Loucy (cell line): ENCODE data around the gene KRTDAP.

Source experiments
- H2AFZ ChIP-seq: fragments of 200-600 bp; sonication (generic); 2 replicates; pipeline ENCODE4 v1.6.0; 2016; ENCODE audit warnings: antibody characterized with exemption, mild to moderate bottlenecking, low read length, moderate library complexity
- H3F3A ChIP-seq: fragments of 200-600 bp; 2 replicates; pipeline ENCODE4 v1.6.0; 2016; ENCODE audit warnings: antibody characterized with exemption, low read depth, mild to moderate bottlenecking
- H3K27me3 ChIP-seq: fragments of 200-600 bp; sonication (generic); 2 replicates; pipeline ENCODE4 v1.6.1; 2014; ENCODE audit warnings: low read length, mild to moderate bottlenecking; ENCODE audit not compliant: insufficient read depth, poor library complexity, severe bottlenecking
- H3K36me3 ChIP-seq: fragments of 200-600 bp; sonication (generic); 2 replicates; pipeline ENCODE4 v1.6.1; 2016; ENCODE audit warnings: low read length; ENCODE audit not compliant: insufficient read depth
- H3K4me1 ChIP-seq: fragments of 200-600 bp; sonication (generic); 2 replicates; pipeline ENCODE4 v1.5.1; 2014; ENCODE audit warnings: low read length, mild to moderate bottlenecking; ENCODE audit not compliant: insufficient read depth, poor library complexity, severe bottlenecking
- H3K4me2 ChIP-seq: fragments of 200-600 bp; sonication (generic); 2 replicates; pipeline ENCODE4 v1.6.0; 2014; ENCODE audit warnings: antibody characterized with exemption, low read length, low read depth, mild to moderate bottlenecking; ENCODE audit not compliant: poor library complexity, severe bottlenecking
- H3K4me3 ChIP-seq: fragments of 200-600 bp; sonication (generic); 2 replicates; pipeline ENCODE4 v1.5.1; 2014; ENCODE audit warnings: low read length, mild to moderate bottlenecking, mixed read lengths; ENCODE audit not compliant: poor library complexity, severe bottlenecking
- H3K79me2 ChIP-seq: fragments of 200-600 bp; sonication (generic); 2 replicates; pipeline ENCODE4 v1.6.1; 2014; ENCODE audit warnings: low read length; ENCODE audit not compliant: insufficient read depth
- H3K9ac ChIP-seq: fragments of 200-600 bp; sonication (generic); 2 replicates; pipeline ENCODE4 v1.6.0; 2014; ENCODE audit warnings: mild to moderate bottlenecking, low read depth, low read length, moderate library complexity; ENCODE audit not compliant: poor library complexity, severe bottlenecking
- H3K9me2 ChIP-seq: fragments of 200-600 bp; sonication (generic); replicated peaks from 2 replicates; pipeline ENCODE4 v1.6.1; 2016; ENCODE audit warnings: low read depth, low read length, mixed read lengths
- H3K9me3 ChIP-seq: fragments of 200-600 bp; sonication (generic); 2 replicates; pipeline ENCODE4 v1.6.1; 2014; ENCODE audit warnings: mild to moderate bottlenecking, antibody characterized with exemption, low read length, low read depth; ENCODE audit not compliant: insufficient read depth
- H4K20me1 ChIP-seq: fragments of 200-600 bp; sonication (generic); 2 replicates; pipeline ENCODE4 v1.6.0; 2014; ENCODE audit warnings: antibody characterized with exemption, low read length, mild to moderate bottlenecking; ENCODE audit not compliant: insufficient read depth, poor library complexity, severe bottlenecking
- EZH2phosphoT487 ChIP-seq: fragments of 200-600 bp; IDR thresholded peaks from 2 replicates; pipeline ENCODE4 v1.6.1; 2018; ENCODE audit warnings: antibody characterized with exemption, mild to moderate bottlenecking, moderate library complexity, borderline replicate concordance
- TF ChIP-seq, protein P1 (sequence below): fragments of 200-600 bp; sonication (generic); conservative IDR thresholded peaks from 2 replicates; pipeline ENCODE4 v1.5.1; 2014; ENCODE audit warnings: mild to moderate bottlenecking, antibody characterized with exemption, low read length

KRTDAP gene

DNA sequence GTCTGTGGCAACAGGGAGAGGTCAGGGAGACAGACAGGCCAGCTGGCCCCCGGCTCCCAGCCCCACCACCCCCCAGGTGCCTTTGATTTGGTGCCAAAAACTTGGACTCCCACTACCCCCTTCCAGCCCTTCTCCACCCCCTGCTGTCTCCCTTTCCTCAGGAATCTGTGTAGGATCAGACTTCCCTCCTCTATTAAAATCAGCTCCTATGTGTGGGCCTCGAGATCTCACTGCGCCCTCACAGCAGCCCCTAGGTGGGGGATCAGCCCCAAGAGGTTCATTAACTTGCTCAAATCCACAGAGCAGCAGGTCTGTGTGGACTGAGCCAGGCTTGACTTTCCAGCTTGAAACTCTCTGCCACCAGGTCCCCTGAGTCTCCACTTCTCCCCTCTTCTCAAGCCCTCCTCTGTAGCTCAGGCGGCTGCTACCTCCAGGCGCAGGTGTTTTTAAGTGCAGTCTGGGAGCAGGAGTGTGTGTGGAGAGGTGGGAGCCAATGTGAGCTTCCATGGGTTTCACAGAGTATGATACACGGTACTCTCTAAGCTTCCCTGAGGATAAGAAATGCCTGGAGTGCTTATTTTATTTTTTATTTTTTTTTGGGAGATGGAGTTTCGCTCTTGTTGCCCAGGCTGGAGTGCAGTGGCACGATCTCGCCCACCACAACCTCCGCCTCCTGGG is 44.7 kb upstream of the KRTDAP start:
- TF ChIP-seq, protein P1, sequence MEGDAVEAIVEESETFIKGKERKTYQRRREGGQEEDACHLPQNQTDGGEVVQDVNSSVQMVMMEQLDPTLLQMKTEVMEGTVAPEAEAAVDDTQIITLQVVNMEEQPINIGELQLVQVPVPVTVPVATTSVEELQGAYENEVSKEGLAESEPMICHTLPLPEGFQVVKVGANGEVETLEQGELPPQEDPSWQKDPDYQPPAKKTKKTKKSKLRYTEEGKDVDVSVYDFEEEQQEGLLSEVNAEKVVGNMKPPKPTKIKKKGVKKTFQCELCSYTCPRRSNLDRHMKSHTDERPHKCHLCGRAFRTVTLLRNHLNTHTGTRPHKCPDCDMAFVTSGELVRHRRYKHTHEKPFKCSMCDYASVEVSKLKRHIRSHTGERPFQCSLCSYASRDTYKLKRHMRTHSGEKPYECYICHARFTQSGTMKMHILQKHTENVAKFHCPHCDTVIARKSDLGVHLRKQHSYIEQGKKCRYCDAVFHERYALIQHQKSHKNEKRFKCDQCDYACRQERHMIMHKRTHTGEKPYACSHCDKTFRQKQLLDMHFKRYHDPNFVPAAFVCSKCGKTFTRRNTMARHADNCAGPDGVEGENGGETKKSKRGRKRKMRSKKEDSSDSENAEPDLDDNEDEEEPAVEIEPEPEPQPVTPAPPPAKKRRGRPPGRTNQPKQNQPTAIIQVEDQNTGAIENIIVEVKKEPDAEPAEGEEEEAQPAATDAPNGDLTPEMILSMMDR: no peak
- no peak for TF ChIP-seq EZH2phosphoT487
- H2AFZ ChIP-seq: no peak overlapping the region
- H3K27me3 ChIP-seq: no peaks in the 10 kb centered on the region
- H3F3A ChIP-seq: no peaks in the 10 kb centered on the region
- no peaks in the 10 kb centered on the region for H4K20me1 ChIP-seq
- H3K36me3 ChIP-seq: no peaks in the 10 kb centered on the region
- no peak overlapping the region for H3K4me2 ChIP-seq
- no peaks in the 10 kb centered on the region for H3K9me3 ChIP-seq
- H3K9ac ChIP-seq: no peak overlapping the region
- no peaks in the 10 kb centered on the region for H3K9me2 ChIP-seq
- no peaks in the 10 kb centered on the region for H3K79me2 ChIP-seq
- peaks cover 15% of the 10 kb centered on the region for H3K4me1 ChIP-seq
- no peak overlapping the region for H3K4me3 ChIP-seq

DNA sequence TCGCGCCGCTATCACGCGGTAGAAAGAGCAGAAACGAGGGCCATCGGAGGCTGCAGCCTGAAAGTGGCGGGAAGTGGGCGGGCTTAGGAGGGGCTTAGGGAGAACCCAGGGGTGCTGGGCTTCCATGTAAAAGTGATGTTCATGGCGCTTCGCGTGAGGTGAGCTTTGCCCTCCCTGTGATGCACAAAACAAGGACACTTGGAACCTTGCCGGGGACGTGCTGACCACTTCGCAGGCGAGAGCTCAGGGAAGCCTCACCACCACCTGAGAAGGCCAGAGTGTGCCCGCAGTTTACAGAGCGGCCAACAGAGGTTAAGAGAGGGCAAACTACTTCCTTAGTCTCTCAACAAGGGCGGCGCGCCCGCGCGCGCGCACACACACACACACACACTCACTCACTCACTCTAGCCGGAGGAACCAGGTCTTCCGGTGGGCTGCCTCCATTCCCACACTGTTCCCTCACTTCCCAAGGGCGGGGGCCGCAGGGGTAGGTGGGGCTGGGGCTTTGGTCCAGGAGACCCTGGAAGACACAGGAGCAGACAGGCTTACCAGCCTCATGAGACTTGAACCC is 43.6 kb upstream of the KRTDAP start:
- Histone ChIP-seq H3K36me3 (no peaks in the 10 kb centered on the region), H3K27me3 (no peaks in the 10 kb centered on the region), H2AFZ (no peak overlapping the region), H3K4me3 (no peak overlapping the region), H3K4me1 (peaks cover 6% of the 10 kb centered on the region), H3K9me2 (no peaks in the 10 kb centered on the region), H3K9ac (no peak overlapping the region), H4K20me1 (no peaks in the 10 kb centered on the region), H3F3A (no peaks in the 10 kb centered on the region), H3K79me2 (no peaks in the 10 kb centered on the region), H3K4me2 (no peak overlapping the region), H3K9me3 (no peaks in the 10 kb centered on the region)
- TF ChIP-seq, protein P1: no peak
- no peak for TF ChIP-seq EZH2phosphoT487

- H3K9me2 ChIP-seq: no peaks in the 10 kb centered on the region
- no peaks in the 10 kb centered on the region for H4K20me1 ChIP-seq
- no peaks in the 10 kb centered on the region for H3K36me3 ChIP-seq
- TF ChIP-seq, protein P1: no peak
- no peak for TF ChIP-seq EZH2phosphoT487
- no peak within 1 kb of the TSS for H3K4me3 ChIP-seq
- no peaks in the 10 kb centered on the region for H3F3A ChIP-seq
- no peaks in the 10 kb centered on the region for H3K9me3 ChIP-seq
- H3K9ac ChIP-seq: no peak within 1 kb of the TSS
- H3K27me3 ChIP-seq: no peaks in the 10 kb centered on the region
- H2AFZ ChIP-seq: no peak within 1 kb of the TSS
- no peaks in the 10 kb centered on the region for H3K79me2 ChIP-seq
- no peak within 1 kb of the TSS for H3K4me2 ChIP-seq
- H3K4me1 ChIP-seq: peaks cover 6% of the 10 kb centered on the region
Observed at GRCh38 chr19:35533201-35533821, 43.0 kb upstream of the KRTDAP start, which contains the start of gene GAPDHS. TSS of gene GAPDHS (plus strand) at chr19:35533456. CDS start at chr19:35533528, 72 bp downstream.
